Measurements from ENCODE around the gene RPL28. TPM values are rescaled to one million over a fixed set of nuclear protein-coding genes. Genes with fewer than 3 reads are reported as not detected.

Gene RPL28
- polyA plus RNA-seq, 1 donor = 1,731 TPM

DNA sequence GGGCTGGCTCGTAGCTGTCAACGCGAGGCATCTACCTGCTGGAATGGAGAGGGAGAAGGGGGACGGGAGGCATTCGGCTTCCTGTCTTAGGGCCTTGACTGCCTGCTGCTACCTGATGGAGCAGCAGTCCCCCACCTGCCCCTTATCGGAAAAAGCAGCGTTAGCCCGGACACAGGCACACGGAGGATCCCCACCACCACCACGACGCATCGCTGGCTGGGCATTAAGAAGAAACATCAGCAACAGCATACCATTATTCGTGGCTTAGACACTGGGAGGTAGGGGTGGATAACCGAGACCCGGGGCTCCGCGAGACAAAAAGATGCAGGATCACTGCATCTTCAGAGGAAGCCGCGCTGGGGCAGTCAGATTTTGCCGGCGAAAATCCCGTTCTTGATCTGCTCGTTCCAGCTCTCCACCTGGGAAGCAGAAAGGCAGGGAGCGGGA lies 32.4 kb upstream of the RPL28 start:
- no peak for DNase-seq (ENCODE audit: low read depth)

DNA sequence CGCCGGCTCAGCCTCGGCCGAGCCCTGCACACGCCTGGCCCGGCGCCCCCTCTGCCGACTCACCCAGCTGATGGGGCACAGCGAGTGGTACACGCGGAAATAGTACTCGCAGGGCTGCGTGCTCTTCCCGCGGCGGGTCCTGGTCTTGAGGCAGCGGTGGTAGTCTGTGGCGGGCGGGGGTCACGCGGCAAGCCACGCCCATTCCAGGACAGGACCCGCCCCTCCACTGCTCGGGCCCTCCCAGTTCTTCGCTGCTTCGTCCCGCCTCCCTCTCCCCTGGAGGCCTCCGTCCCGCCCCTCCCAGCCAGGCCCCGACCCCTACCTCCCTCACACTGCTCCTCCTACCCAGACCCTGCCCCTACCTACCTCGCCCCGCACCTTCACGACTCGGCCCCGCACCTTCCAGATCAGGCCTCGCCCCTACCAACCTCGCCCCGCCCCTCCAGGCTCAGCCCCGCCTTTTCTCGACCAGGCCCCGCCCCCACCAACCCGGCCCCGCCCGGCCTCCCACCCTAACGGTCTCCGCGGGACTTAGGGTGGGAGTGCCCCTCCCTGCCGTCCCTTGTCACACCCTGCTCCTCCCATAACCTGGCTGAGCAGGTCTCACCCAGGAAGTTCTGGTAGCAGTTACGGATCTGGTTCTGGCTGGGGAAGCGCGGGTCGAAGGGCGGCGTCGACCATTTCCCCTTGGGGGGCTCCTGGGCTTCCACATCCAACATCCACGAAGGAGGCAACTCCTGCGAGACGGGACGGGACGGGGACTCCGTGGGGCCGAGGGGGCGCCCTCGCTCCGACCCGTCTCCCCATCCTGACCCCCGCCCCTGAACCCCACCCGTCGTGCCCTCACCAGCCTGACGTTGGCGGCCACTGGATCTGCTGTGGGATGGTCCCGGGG lies 31.7 kb upstream of the RPL28 start:
- no peak for DNase-seq (ENCODE audit: low read depth)

DNA sequence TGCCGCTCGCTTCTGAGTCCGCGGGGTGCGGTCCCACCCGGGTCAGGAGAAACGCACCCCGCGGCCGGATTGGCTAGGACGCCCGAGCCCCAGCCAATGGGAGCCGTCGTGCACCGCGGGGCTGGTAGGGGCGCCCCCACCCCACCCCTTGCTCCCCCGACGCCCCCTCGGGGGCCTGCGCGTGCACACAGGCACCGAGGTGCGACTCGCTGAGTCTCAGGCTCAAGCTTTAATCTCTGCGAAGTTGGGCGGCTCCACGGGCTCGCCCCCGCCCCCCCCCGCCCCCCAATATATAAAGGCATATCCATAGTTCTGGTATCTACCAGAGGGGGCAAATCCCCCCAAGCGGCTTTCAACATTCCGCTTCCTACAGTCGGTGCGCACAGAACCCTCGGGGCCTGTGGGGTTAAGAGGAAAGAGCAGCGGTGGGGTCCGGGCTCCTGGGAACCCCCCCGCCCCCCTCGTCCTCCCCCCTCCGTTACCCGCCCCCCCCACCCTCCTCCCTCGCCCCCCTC lies 31.0 kb upstream of the RPL28 start, which contains the start of gene COX6B2:
COX6B2 (minus strand) TSS at position 22 of the 515 bp plus-strand sequence. CDS start 198 bp downstream, outside the sequence.
- DNase-seq (ENCODE audit: low read depth) = no peak

DNA sequence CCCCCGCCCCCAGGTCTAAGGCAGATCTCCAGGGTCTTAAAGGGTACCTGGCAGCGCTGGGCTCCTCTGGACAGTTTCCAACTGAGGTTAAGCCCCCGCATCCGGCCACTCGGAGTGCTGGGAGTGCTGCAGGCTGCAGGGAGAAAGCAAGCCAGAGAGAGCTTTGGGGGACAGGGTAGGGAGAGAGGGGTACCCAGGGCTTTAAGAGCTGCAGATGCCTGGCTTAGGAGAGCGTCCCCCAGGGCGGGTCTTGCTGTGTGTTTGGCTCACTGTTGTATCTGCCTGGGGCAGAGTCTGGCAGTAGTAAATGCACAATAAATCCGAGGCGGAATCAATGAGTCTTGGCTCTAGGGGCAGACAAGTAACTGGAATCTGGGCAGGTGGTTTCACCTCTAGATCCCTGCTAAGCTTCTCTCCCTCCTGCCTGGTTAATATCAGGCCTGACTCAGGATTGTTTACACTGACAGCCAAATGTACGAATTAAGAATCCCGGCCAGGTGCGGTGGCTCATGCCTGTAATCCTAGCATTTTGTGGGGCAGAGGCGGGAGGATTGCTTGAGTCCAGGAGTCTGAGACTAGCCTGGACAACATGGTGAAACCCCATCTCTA lies 30.4 kb upstream of the RPL28 start:
- DNase-seq (ENCODE audit: low read depth) = no peak

DNA sequence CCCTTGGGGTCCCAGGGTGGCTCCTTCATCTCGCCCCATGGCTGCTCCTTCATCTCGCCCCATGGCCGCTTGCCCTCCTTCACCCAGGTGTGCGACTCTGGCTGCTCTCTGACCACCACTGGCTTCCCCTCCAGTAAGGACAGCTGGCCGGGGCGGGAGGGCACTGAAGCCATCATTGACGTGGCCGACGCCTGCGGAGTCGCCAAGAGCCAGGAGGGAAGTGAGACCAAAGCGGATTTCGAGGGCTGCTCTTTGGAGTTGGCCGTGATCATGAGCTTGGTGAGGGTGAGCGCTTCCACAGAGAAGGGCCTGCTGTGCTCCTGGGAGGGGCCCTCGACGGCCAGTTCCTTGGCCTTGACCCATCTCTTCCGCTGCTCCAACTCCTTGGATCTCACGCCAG lies 27.2 kb upstream of the RPL28 start:
- DNase-seq (ENCODE audit: low read depth) = no peak

DNA sequence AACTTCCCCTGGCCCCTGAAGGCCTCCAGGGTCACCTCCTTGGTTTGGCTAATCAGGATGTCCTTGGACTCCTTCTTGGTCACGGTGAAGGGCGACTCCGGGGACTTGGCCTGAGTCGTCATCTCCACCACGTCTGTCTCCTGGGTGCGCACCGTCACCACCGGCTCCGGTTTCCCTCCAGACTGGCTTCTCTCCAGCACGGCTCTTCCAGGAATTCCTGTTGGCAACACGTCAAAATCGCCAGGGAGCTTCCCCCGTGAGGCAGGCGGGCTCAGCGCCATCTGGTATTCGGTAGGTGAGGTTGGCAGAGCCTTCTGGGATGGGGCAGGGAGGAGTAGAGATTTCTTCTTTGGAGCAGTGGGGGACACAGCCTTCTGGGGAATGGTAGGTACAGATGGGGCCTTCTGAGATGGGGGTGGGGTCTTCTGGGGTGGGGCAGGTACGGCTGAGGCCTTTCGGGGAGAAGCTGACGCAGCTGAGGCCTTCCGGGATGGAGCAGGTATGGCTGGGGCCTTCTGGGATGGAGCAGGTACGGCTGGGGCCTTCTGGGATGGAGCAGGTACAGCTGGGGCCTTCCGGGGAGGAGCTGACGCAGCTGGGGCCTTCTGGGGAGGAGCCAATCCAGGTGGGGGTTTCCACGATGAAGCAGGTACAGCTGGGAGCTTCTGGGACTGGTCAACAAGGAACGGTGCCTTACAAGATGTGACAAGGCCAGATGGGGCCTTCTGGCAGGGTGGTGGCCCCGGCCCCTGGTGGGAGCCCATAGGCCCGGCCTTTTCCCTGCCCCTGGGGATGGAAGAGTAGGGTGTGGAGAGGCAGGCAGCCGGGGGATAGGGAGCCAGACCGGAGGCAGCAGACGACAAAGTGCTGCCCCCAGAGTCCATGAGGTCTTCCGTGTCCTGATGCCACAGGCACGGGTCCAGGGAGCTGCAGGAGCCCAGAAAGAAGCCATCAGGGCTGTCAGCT lies 26.5 kb upstream of the RPL28 start:
- no peak for DNase-seq (ENCODE audit: low read depth)

DNA sequence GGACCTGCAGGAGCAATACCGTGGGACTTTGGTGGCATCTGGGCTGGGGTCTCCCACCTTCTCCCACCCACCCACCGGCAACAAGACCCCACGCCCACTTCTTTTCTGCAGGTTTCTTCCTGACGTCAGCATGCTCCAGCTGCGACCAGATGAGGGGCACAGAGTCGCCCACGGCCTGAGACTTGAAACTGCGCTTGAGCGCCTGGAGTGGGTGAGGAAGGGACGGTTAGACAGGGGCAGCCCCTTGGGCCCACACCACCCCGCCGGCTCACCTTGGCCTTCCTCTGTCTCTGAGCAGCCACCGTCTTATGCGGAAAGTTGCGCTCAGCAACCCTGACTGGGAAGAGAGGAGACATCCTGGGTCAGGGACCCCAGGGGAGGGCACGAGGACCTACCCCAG lies 24.8 kb upstream of the RPL28 start:
- DNase-seq (ENCODE audit: low read depth) = no peak

DNA sequence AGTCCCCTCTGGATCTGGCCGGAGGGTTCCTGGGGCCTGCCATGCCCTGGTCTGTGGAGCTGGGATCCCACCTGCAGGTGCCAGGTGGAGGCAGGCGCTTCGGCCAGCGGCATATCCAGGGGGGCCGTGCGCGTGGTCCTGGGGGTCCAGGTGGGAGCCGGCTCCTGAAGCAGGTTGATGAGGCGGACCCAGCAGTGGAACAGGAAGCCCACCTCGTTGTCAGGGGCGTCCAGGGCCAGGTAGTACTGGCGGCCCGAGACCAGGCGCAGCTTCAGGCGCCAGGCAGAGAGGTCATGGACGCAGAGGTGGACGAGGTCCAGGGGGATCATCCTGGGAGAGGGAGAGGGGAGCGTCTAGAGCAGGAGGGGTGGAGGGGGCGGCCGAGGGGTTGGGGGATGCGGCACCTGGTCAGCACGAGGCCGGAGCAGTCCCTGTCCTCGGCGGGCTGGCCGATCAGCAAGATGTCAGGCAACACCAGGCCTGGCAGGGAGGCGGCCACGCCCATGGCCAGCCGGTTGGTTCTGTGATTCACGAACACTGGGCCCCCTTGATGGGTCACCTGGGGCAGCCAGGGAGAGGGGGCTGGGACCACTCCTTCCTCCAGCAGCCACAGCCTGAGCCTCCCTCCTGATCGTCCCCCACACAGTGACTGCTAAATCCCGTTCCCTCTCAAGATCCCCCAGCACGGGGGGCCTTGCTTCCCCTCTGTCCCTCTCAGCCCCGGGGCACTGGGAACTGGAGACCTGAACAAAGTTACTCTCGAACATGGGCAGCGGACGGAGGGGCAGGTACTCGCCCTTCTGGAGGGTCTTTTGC lies 23.4 kb upstream of the RPL28 start:
- DNase-seq (ENCODE audit: low read depth) = no peak

DNA sequence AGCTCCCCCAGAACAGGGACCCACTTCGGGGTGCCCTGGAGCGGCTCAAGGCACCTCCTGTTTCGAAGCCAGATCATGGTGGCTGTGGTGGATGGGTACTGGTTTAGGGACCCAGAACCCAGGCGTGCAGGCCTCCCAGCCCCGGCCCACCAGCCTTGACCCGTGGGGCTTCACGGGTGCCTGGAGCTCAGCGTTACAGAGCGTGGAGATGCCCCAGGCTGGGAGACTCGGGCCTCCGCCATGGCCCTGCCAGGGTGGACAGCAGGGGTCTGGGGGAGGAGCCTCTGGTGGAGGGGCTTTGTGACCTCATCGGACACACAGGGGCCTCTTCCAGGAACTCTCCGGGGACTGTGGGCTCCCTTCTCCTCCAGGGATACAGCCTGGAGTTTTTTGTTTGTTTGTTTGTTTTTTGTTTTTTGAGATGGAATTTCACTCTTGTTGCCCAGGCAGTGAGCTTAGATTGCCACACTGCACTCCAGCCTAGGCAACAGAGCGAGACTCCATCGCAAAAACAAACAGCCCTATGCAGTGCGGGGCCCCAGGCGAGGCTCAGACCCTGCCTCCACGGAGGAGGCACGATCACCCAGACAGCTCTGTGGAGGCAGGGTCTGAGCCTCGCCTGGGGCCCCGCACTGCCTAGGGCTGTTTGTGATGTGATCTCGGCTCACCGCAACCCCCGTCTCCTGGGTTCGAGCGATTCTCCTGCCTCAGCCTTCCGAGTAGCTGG lies 22.6 kb upstream of the RPL28 start, which contains the start of gene GARIN5B:
GARIN5B (minus strand) TSS at position 271 of the 727 bp plus-strand sequence; CDS start at position 77, 194 bp downstream.
- no peak for DNase-seq (ENCODE audit: low read depth)

DNA sequence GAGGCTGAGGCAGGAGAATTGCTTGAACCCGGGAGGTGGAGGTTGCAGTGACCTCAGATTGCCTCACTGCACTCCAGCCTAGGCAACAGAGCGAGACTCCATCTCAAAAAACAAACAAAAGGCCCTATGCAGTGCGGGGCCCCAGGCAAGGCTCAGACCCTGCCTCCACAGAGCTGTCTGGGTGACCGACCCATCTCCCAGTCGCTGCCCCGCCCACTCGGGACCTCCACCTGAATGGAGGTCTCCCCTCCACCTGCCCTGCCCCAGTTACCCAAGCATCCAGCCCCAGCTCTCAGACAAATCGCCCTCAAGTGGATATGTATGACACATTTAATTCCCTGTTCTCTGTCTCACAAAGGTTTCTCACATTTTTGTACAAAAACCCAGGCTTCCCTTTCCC lies 20.5 kb upstream of the RPL28 start:
- no peak for DNase-seq (ENCODE audit: low read depth)

DNA sequence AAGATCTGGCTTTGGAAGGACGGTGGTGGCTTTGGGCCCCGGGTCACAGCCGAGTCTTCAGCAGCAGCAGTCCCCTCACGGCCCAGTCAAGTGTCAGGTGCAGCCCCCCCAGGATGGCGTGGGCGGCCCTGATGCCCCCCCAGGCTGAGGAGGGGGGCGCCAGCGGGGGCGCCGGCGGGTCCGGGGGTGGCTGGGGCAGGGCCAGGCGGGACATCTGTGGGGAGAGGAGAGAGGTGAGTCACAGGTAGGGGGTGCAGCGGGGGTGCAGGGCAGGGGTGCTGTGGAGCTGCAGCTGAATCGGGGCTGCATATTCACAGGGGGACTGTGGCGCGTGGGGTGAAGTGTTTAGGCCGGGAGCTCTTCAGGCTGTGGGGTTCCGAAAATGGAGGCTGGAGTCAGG lies 19.8 kb upstream of the RPL28 start:
- no peak for DNase-seq (ENCODE audit: low read depth)

DNA sequence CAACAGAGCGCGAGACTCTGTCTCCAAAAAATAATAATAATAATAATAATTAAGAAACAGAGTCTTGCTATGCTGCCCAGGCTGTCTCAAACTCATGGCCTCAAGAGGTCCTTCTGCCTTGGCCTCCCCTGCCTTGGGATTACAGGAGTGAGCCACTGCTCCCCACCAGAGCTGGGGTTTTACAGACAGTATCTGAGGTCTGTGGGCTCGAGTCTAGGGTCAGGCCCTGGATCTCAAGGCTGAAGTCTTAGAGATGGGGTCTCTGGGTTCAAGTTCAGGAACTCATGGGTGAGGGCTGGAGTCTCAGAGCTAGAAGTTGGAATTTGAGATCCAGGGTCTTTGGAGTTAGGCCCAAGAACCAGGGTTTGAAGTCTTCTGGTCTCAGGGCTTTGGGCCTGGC lies 18.9 kb upstream of the RPL28 start:
- DNase-seq (ENCODE audit: low read depth) = no peak

DNA sequence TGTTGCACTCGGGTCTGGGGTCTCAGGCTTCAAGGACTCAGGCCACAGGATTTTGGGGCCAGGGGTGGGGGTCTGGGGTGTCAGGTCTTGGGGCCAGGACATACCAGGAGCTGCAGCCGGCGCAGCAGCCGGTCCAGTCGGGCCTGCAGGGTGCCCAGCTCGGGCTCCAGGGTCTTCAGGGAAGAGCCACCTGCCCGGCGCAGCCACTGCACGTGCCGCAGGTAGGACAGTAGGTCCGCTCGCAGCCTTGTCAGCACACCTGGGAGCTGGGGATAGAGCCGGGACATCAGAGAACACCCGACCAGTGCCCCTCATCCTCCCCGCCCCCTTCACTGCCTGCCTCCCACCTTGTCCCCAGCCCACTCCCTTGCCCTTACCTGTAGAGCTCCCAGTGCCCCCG lies 17.6 kb upstream of the RPL28 start:
- no peak for DNase-seq (ENCODE audit: low read depth)

DNA sequence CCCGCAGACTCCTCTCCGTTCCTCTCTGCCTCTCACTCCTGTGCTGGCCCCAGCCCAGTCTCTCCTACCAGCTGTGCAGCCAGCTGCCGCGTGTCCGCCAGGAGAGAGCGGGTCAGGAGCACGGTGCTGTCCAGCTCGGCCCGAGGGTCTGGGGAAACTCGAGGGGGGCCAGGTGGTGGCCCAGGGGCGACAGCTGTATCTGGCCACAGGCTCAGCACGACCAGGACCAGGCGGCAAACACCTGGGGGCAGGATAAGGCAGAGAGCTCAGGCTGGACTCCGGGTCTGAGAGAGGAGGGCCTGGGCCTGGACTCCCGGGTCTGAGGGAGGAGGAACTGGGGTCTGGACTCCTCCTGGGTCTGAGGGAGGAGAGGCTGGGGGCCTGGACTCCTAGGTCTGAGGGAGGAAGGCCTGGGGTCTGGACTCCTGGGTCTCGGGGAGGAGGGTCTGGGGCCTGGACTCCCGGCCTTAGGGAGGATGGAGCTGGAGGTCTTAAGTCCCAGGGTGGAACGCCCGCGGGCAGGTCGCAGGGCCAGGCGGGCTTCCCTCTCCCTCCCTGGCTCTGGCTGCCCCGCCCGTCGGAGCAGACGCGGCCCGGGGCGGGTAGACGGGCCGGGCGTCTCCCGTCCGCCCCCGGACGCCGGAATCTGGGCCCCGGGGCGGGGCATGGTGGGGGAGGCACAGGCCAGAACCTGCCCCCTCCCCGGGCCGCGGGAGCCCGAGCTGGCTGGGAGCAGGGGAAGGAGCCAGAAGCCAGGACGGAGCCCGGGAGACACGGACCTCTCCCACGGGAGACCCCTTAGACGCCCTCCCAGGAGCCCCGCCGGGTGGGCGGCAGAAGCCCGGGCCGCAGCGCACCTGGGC lies 16.8 kb upstream of the RPL28 start:
- DNase-seq (ENCODE audit: low read depth) = no peak

DNA sequence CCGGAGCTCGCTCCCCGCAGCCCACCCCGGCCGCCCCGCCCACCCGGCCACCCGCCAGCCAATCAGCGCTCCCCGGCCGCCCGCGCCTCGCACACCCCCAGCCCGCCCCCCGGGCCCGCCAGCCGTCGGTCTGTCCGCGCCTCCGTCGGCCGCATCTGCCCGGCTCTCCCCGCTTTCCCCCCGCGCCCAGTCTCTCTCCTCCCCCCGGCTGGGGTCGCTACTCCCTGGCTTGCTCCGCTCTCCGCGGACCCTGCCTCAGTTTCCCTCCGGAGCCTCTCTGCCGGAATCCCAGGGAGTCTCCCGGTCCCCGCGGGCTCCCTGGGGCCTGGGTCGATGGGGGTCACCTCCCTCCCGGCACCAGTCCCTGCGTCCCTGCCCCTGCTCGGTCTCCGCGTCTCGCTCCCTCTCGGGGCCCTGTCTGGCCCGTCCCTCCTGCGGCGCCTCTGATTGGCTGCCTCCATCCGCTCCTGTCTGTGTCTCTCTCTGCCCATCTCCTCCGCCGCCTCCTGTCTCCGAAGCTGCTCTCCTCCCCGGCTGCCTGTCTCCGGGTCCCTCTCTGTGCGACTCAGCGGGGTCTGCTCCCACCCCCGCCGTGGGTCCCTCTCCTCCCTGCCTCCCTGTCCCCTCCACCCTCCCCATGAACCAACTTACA lies 16.0 kb upstream of the RPL28 start:
- DNase-seq (ENCODE audit: low read depth) = no peak

DNA sequence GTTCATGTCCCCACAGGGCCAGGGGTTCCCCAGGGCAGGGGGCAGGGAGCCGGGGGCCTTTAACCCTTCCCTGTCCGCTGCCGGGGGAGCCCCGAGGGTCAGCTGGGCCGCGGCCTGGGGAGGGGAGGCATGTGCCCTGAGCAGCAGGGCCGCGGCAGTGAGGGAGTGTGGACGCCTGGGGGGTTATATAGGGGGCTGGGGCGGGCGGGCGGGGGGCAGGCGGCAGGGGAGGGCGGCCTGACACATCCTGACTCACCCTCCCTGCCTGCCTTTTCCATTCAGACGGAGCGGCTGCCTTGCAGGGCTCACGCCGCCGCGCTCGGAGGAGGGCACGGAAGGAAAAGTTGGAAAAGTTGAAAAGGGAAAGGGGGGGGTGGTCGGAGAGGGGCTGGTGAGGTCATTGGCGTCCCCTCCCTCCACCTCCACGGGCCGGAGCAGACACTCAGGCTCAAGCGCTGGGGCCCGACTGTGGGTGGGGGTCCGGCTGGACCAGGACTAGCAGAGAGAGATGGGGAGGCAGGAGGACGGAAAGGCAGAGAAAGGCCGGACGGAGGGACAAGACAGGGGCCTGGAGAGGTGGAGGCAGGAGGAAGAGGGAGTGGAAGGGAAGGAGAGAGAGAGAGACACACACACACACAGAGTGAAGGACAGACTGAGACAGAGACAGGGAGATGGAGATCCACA lies 15.3 kb upstream of the RPL28 start, which contains the start of gene IL11:
IL11 (minus strand) TSS at position 159 of the 684 bp plus-strand sequence; CDS start at position 6, 153 bp downstream.
- DNase-seq (ENCODE audit: low read depth) = no peak

DNA sequence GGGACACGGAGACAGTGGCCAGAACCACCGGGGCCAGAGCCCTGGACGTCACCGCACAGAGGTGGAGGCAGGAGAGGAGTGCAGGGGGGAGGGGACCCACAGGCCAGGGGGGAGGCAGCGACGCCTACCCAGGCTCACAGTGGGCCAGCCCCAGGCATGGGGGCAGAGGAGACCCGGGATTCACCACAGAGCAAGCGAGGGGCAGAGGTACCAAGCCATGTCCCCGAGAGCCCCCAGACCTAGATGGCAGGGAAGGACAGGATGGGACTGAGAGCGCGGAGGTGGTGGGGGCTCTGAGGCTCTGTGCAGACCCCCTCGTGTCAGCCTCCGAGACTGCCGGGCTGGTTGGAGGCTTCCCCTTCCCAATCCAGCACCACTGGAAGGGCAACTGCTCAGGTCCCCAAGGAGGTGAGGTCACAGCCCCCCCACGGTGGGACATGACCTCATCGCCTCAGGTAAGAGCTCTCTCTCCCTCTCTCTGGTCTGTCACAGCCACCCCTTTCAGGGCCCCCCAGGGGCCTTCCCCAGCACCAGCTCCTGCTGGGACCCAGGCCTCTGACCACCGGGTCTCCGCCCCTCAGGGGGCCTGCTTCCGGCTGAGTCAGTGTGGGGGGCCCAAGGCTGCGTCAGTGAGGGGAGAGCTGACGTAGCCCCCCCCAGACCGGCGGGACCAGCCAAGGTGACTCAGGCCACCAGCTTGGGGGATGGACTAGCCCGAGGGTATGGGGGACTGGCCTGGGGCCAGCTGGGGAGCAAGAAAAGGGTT lies 13.2 kb upstream of the RPL28 start:
- DNase-seq (ENCODE audit: low read depth) = no peak
